ENCODE data around the gene UTP11. TPM values are rescaled to one million over a fixed set of nuclear protein-coding genes. Genes with fewer than 3 reads are reported as not detected.

The UTP11 gene
- total RNA-seq, 4 donors from 2014 or later: 36.1 to 43.9 (median 39.4) TPM

GRCh38 chr1:38009841-38010180 is 2.7 kb upstream of the UTP11 start:
- H3K27ac ChIP-seq: no peak overlapping the region
- peaks cover under 1 to 15% of the 10 kb centered on the region in 2 donors for H3K4me1 ChIP-seq
- H3K9me3 ChIP-seq: no peaks in the 10 kb centered on the region
- H3K4me3 ChIP-seq (replicated peaks in 1 of 3): no peak overlapping the region
- intact Hi-C loops (cut with DNase I): loop anchor here (10.0 kb wide), 1 partner anchor 75 kb away; no protein-coding TSS in a partner anchor
- no peak for DNase-seq
- no peaks in the 10 kb centered on the region for H3K27me3 ChIP-seq
- no peaks in the 10 kb centered on the region for H3K36me3 ChIP-seq
- WGBS, 2 donors: 92 to 93% methylated on average over 5 of the region's 6 CpGs
- TF ChIP-seq, protein P1, sequence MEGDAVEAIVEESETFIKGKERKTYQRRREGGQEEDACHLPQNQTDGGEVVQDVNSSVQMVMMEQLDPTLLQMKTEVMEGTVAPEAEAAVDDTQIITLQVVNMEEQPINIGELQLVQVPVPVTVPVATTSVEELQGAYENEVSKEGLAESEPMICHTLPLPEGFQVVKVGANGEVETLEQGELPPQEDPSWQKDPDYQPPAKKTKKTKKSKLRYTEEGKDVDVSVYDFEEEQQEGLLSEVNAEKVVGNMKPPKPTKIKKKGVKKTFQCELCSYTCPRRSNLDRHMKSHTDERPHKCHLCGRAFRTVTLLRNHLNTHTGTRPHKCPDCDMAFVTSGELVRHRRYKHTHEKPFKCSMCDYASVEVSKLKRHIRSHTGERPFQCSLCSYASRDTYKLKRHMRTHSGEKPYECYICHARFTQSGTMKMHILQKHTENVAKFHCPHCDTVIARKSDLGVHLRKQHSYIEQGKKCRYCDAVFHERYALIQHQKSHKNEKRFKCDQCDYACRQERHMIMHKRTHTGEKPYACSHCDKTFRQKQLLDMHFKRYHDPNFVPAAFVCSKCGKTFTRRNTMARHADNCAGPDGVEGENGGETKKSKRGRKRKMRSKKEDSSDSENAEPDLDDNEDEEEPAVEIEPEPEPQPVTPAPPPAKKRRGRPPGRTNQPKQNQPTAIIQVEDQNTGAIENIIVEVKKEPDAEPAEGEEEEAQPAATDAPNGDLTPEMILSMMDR (IDR thresholded peaks at IDR 0.05): no peak
- TF ChIP-seq POLR2A (IDR thresholded peaks at IDR 0.05): no peak

- intact Hi-C loops (cut with DNase I): no loop called here
- H3K4me1 ChIP-seq: peaks cover 0 to 15% of the 10 kb centered on the region in 2 donors
- TF ChIP-seq, protein P1 (IDR thresholded peaks at IDR 0.05): no peak
- TF ChIP-seq POLR2A (IDR thresholded peaks at IDR 0.05): no peak
Observed at GRCh38 chr1:38013227-38013622, 691 bp downstream of the UTP11 start.

GRCh38 chr1:38014171-38014570 is 1.6 kb downstream of the UTP11 start:
- H3K4me3 ChIP-seq (replicated peaks in 1 of 3): no peak overlapping the region
- DNase-seq: no peak

More at GRCh38 chr1:38013227-38013622, 691 bp downstream of the UTP11 start:
- peak overlapping the region; percentile 34 to 75 (median 46) for H3K4me3 ChIP-seq (replicated peaks in 1 of 3)
- H3K9me3 ChIP-seq: no peaks in the 10 kb centered on the region
- peaks cover 6 to 16% of the 10 kb centered on the region in 2 donors for H3K36me3 ChIP-seq
- 16% methylated on average over 4 of the region's 4 CpGs for WGBS, 2 donors
- peak overlapping the region in 2 of 3 donors; percentile 77 to 79 for H3K27ac ChIP-seq
- no peak for DNase-seq
- no peaks in the 10 kb centered on the region for H3K27me3 ChIP-seq

GRCh38 chr1:38014724-38015424 is 2.3 kb downstream of the UTP11 start:
- no peak overlapping the region for H3K4me3 ChIP-seq (replicated peaks in 1 of 3)
- TF ChIP-seq POLR2A (IDR thresholded peaks at IDR 0.05): no peak
- TF ChIP-seq, protein P1 (IDR thresholded peaks at IDR 0.05): no peak
- H3K36me3 ChIP-seq: peaks cover 15 to 23% of the 10 kb centered on the region in 2 donors
- WGBS, 2 donors: 85% methylated on average over 11 of the region's 11 CpGs
- no peak for DNase-seq
- intact Hi-C loops (cut with DNase I): no loop called here
- H3K27me3 ChIP-seq: no peaks in the 10 kb centered on the region
- peaks cover 0 to 15% of the 10 kb centered on the region in 2 donors for H3K4me1 ChIP-seq
- H3K9me3 ChIP-seq: no peaks in the 10 kb centered on the region
- H3K27ac ChIP-seq: no peak overlapping the region

More at GRCh38 chr1:38014171-38014570, 1.6 kb downstream of the UTP11 start:
- H3K36me3 ChIP-seq: peaks cover 9 to 18% of the 10 kb centered on the region in 2 donors
- no peaks in the 10 kb centered on the region for H3K27me3 ChIP-seq
- TF ChIP-seq, protein P1 (IDR thresholded peaks at IDR 0.05): no peak
- intact Hi-C loops (cut with DNase I): no loop called here
- WGBS, 2 donors: 61 to 79% methylated on average over 4 of the region's 4 CpGs
- no peaks in the 10 kb centered on the region for H3K9me3 ChIP-seq
- H3K27ac ChIP-seq: no peak overlapping the region
- H3K4me1 ChIP-seq: peaks cover 0 to 15% of the 10 kb centered on the region in 2 donors

DNA sequence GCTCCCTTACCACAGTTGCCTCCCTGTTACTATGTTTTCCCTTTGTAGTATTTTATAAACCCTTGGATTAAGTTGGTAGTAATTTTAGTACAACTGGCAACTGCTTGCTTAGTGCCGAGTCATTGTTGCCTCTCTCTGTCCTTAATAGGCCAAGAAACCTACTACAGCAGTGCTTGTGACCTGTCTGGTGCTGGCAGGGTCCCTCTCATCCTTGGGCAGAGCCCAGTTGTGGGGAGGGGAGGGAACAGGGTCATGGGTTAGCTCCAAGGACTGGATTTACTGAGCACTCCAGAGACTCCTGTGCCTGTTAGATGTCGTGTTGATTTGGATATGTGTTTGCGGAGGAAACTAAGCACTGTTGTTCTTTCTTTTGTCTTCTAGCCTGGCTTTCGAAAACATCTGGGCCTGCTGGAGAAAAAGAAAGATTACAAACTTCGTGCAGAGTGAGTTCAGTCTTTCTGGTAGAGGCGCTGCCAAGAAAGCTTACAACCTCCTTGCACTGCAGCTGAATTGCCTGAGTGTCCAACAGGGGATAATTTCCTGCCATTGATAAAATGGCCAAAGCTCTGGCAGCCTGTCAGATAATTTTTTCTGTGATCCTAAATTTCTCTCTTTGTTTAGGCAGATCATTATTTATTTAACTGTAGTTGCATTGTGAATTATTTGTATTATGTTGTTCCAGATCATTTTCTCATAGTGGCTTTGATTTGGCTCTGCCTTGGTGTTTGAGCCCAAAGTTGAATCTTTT is 3.6 kb downstream of the UTP11 start:
- H3K4me1 ChIP-seq: peaks cover 0 to 15% of the 10 kb centered on the region in 2 donors
- whole genome bisulfite sequencing, 2 donors: 61 to 67% methylated on average over 6 of the region's 6 CpGs
- intact Hi-C loops (cut with DNase I): no loop called here

More for the DNA sequence above, 3.6 kb downstream of the UTP11 start:
- no peak for DNase-seq
- H3K4me3 ChIP-seq (replicated peaks in 1 of 3): no peak overlapping the region
- H3K27me3 ChIP-seq: no peaks in the 10 kb centered on the region
- peaks cover 27 to 35% of the 10 kb centered on the region in 2 donors for H3K36me3 ChIP-seq
- H3K9me3 ChIP-seq: no peaks in the 10 kb centered on the region
- TF ChIP-seq POLR2A (IDR thresholded peaks at IDR 0.05): no peak
- TF ChIP-seq, protein P1 (IDR thresholded peaks at IDR 0.05): no peak
- no peak overlapping the region for H3K27ac ChIP-seq

Data from thyroid gland (tissue), 4 donors.